Activated CD8-positive, alpha-beta memory T cell treated with anti-CD3 and anti-CD28 coated beads, Interleukin-2, amount 50 U/mL, for 48 hours (primary cell): ENCODE data around the gene PRPF40B.
A peak's percentile ranks its signal among the peaks of the same experiment; 100 is the strongest.

Experiments
- DNase-seq: peaks from one replicate; pipeline ENCODE4 v3.0.0-alpha.2; 2020

Gene PRPF40B

DNA sequence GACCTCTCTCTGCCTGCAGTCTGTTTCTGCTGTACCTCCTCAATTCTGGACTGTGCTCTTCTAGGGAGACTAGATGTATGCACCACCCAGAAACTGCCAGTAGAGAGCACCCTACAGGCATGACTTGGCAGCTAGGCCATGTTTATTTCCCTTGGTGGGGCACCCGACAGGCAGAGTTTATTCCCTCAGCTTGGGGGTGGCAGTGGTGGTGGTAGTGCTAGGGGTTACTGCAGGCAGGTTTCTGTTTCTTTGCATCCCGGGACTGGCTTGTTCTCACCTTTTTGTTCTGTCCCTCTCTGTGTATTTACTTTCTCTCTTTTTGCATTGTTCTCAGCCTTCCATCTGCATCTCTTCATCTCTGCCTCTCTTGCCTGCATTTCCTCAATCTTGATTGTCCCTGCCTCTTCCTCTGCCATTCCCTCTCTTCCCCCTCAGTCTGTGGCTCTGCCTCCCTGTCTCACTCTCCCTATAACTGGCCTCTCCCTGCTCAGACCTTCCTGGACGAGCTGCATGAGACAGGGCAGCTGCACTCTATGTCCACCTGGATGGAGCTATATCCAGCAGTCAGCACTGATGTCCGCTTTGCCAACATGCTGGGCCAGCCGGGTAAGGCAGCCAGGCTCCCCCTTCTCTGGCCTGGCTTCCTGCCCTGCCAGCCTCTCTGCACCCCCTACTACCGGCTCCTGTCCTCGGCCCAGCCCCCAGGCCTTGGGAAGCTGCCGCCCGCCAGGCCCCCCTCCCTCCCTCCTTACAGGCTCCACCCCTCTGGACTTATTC, 13.8 kb downstream of the PRPF40B start:
- peak; percentile 66 for DNase-seq

GRCh38 chr12:49641748-49642369, 18.5 kb downstream of the PRPF40B start:
- no peak for DNase-seq

DNA sequence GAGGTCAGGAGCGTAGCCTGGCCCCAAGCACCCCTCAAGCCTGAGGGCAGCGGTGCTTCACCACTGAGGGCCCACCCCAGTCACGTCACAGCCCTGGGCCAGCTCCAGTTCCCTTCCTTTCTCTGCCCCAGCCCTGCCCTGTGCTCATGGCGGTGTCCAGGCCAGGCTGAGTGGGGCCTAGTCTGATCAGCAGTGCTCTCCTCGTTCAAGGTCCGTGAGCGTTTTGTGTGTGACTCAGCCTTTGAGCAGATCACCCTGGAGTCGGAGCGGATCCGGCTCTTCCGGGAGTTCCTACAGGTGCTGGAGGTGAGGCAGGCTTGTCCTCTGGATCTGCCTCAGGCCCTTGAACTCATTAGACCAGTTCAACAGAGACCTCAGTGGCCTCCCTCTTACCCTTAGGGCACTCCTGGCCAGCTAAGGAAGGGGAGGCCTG, 19.0 kb downstream of the PRPF40B start:
- DNase-seq, result no peak

GRCh38 chr12:49643135-49643534, 19.8 kb downstream of the PRPF40B start:
- DNase-seq, result no peak

DNA sequence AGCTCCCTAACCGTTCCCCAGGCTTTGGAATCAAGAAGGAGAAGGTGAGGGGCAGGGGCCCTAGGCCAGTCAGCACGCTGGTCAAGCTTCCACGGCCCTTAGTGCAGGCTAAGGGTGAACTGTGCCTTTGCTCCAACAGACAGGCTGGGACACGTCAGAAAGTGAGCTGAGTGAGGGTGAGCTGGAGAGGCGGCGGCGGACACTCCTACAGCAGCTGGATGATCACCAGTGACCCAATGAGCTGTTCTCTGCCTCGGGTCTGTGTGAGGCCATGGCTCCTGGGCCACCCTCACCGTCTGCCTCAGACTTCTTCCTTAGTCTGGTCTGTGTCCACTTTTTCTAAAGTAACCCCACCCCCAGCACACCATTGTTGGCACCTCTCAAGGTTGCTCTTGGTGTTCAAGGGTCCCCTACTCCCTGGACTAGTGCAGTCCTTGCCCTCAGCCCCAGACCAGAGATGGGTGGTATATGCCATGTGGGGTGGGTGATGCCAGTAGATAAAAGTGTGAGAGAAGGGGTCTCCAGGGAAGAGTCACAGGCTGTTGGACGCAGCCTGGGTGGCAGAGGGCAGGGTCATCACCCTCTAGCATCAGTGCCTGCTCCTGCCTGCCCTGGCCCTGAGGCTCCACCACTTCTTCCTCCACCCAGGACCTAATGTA, 20.7 kb downstream of the PRPF40B start:
- DNase-seq, result no peak

GRCh38 chr12:49644620-49644994, 21.2 kb downstream of the PRPF40B start:
- peak; percentile 84 for DNase-seq

GRCh38 chr12:49645146-49646039, 22.0 kb downstream of the PRPF40B start:
- no peak for DNase-seq

DNA sequence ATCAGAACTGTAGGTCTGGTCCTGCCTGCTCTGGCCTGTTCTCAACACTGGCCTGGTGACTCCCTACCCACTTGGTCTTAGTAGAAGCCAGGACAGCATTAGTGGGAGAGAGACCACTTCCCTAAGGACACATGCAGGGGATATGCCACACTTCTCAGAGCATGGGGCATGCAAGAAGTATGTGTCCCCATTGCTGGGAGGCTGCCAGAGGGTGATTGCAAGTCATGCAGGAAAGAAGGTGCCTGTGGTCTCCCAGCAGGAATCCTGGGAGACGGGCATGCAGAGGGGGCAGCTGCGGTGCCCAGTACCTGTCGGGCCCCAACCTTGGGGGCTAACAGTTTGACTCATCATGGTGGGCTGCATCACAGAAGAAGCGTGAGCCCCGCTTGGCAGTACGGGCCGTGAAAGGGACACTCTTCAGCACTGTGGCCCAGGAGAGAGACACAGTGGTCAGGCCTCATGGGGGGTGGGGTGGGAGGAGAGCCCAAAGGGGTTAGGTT, 23.0 kb downstream of the PRPF40B start:
- DNase-seq, result no peak

GRCh38 chr12:49646871-49647654, 23.7 kb downstream of the PRPF40B start:
- no peak for DNase-seq

DNA sequence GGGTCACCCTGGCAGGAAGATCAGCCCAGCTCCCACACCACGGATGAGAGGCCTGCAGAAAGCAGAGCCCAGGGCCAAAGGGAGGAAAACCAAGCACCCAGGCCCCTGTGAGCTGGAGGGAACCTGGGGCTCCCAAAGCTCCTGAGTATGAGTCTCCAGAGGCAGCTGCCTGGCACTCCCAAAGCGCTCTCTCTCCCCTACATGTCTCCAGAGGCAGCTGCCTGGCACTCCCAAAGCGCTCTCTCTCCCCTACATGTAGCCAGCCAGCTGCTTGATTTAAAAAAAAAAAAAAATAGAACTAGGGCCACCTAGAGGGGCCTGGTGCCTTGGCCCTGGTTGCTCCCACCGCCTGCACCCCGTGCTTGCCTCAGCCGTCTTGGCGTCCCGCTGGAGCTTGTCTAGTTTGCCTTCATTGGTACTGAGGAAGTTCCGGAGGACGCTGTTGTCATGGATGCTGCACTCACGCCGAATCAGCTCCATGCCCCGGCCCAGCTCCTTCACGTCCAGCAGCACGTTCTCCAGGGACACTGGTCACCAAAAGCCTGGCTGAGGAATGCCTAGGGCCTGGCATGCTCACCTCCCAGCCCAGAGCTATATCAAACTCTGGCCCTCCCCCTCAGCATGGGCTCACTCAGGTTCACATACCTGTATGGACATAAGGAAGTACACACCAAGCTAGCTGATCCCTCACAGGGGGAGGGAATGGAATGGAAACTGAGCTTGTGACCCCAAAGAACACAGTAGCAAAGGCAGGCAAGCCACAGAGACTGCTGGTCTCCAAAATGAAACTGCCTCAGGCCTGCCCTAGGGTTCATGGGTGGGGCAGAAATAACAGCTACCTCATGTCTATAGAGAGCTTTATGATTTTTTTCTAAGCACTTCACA, 24.7 kb downstream of the PRPF40B start:
- no peak for DNase-seq

DNA sequence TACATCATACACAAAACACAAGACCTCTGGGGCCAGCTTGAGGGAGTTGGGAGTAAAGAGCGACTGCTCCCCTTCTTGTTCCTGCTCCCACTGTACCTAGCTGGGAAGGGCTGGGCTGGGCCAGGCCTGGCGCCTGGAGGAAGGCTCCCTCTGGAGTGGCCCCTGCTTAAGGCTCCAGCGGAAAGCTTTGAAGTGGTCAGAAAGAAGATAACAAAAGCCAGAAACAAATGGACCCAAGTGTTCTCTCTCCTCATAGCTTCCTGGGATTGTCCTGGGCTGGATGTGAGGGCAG, 25.3 kb downstream of the PRPF40B start:
- DNase-seq, result no peak

- no peak for DNase-seq
Observed at GRCh38 chr12:49649445-49649844, 26.1 kb downstream of the PRPF40B start.

- no peak for DNase-seq
Observed at GRCh38 chr12:49649892-49650291, 26.5 kb downstream of the PRPF40B start.

DNA sequence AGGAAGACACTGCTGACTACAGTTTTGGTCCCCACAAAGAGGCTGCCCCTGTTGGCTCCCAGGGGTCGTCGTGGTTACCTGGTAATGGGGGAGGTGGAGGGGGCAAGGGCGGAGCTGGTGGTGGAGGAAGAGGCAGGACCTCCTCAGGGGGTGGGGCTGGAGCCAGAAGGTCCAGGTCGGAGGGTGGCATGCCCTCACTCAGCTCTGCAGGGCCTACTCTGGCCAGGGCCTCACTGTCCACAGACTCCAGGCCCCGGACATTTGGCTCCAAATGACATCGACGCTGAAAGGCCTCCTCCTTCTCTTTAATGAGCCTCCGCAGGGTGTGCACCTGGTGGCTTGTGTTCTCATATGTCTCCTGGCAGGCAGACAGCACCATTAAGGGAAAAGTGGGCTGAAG, 28.5 kb downstream of the PRPF40B start:
- DNase-seq, result no peak

DNA sequence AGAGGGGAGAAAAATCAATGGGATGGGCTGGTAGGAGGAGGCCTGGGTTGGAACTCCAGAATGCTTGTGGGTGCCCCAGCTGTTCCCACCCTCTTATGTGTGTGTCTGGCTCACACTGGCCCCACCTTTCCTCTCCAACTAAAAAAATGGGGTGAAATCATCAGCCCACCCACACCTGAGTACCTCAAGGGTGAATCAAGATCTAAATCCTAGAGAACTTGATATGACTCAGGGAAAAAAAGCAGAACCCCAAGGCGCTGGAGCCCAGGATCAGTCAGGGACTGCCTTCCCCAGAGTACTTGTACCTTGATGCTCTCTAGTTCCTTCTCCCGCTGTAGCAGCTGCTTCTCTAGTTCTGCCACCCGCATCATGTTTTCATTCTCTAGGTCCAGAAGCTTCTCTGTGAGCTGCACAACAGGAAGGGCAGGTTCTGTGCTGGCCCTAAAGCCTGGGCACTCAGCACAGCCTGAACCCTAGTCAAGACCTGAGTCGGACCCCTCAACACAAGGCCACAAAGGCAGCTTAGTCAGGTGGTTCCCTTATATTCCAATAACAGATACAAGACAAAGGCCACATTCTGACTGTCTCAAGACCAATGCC, 29.7 kb downstream of the PRPF40B start:
- no peak for DNase-seq

- DNase-seq, result no peak
Observed at GRCh38 chr12:49654715-49655114, 31.4 kb downstream of the PRPF40B start.

DNA sequence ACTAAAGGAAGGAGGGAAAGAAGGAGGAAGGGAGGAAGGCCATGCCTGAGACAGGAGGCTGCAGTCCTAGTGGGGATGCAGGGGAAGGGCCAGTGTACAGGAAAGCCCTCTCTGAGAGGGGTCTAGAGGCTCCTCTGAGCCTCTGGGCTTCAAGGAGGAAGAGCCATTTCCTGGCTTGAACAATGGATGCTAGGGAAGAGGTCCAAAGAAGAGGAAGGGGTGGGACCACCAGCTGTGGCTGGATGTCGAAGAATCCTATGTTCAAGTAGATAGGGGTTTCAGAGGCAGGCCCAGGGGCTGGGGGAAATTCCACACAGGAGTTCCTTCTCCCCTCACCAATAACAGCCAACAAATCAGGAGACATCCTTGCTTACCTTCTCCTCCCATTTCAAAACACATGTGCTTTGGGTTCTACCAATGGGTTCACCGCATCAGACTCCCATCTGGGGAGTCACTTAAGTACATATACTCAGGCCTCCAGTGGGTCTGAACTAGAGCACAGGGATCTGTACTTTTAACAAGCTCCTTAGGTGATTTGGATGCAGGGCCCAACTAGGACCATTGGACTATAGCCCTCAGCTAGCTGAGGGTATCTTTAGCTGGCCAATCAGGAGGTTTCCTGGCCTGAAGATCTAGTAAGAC, 32.4 kb downstream of the PRPF40B start:
- DNase-seq, result no peak

GRCh38 chr12:49658276-49658675, 34.9 kb downstream of the PRPF40B start:
- no peak for DNase-seq

- no peak for DNase-seq
Observed at GRCh38 chr12:49659753-49660152, 36.4 kb downstream of the PRPF40B start.

- DNase-seq, result no peak
Observed at GRCh38 chr12:49661191-49661590, 37.8 kb downstream of the PRPF40B start.
